ENCODE results near the gene UCKL1.

Gene UCKL1

DNA sequence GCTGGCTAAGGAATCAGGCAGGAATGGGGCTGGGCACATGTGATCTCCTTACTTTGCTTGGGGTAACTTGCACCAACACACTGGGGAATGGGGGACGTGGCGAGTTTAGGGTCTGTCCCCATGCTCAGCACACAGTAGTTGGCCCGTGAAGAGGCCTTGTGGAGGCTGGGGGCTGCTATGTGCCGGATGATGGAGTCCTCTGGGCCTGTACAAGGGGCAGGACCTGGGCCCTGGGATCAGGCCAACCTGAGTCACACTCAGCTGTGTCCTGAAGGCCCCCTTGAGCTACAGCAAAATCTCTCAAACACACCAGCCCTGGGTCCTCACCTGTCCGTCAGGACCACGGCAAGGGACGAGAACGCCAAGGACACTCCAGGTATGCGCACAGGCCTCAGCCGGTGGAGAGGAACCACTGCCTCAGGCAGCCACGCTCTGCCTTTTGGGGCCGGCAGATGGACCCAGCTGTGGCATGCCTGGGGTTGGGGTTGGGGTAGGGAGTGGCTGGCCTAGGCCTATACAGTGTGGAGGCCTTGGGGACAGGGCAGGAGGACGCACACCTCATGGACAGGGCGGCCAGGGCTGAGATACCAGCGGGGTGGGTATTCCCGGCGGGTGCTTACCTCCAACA is 11.1 kb downstream of the UCKL1 start:
- FAIRE-seq (no peak), DNase-seq (ENCODE audit: insufficient read length) (no peak)
- TF ChIP-seq TAF1 (IDR thresholded peaks at IDR 0.05; ENCODE audit: borderline replicate concordance, low read depth, low read length) (no peak), POLR2A (IDR thresholded peaks at IDR 0.05; ENCODE audit: low read depth, low read length) (no peak), POLR2AphosphoS5 (IDR thresholded peaks at IDR 0.05; ENCODE audit: low read depth, low read length) (no peak)

DNA sequence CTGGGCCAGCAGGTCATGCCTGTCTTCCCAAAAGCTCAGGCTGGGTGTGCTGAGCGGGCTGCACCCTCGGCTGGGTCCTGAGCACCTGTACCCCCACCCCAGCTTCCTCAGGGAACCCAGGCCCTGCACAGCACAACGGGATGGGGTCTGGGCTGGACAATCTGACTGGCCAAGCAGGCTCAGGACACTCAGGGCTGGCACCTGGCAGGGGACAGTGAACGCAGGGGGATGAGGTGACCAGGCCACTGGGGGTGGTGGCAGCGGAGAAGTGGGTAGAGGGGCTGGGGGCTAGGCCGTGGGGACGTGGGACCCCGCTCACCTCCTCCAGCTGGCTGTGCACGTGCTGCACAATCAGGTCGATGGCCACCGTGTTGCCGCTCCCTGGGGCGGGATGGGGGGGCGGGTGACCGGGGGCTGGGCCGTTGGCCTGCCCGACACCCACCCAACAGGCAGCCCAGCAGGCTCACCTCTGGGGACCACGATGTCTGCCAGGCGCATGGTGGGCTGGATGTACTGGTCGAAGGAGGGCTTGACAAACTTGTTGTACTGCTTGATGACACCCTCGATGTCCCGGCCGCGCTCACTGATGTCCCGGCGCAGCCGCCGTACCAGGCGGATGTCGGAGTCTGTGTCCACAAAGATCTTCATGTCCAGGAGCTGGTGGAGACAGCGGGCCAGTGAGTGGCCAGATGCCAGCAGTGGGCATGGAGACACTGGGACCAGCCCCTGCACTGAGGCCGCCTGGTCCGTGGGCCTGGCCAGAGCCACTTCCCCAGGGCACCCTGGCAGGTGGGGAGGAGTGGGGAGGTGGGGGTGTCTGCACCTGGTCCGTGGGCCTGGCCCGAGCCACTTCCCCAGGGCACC is 11.9 kb downstream of the UCKL1 start:
- DNase-seq (ENCODE audit: insufficient read length) (no peak), FAIRE-seq (no peak)
- TF ChIP-seq POLR2AphosphoS5 (IDR thresholded peaks at IDR 0.05; ENCODE audit: low read depth, low read length) (no peak), TAF1 (IDR thresholded peaks at IDR 0.05; ENCODE audit: borderline replicate concordance, low read depth, low read length) (no peak), POLR2A (IDR thresholded peaks at IDR 0.05; ENCODE audit: low read depth, low read length) (no peak)

DNA sequence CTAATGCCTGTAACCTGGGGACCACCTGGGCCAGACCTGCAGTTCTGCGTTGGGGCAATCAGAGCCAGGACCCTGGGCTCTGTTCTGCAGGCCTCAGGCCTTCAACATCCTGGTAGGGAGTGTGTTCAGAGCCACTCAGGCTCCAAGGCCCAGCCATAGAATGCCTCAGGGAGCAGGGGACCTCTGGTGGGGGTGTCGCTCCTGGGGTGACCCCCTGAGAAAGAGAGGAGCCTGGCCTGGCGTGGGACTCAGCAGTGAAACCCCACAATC is 12.5 kb downstream of the UCKL1 start:
- DNase-seq (ENCODE audit: insufficient read length) (no peak), FAIRE-seq (no peak)
- TF ChIP-seq TAF1 (IDR thresholded peaks at IDR 0.05; ENCODE audit: borderline replicate concordance, low read depth, low read length) (no peak), POLR2A (IDR thresholded peaks at IDR 0.05; ENCODE audit: low read depth, low read length) (no peak), POLR2AphosphoS5 (IDR thresholded peaks at IDR 0.05; ENCODE audit: low read depth, low read length) (no peak)

DNA sequence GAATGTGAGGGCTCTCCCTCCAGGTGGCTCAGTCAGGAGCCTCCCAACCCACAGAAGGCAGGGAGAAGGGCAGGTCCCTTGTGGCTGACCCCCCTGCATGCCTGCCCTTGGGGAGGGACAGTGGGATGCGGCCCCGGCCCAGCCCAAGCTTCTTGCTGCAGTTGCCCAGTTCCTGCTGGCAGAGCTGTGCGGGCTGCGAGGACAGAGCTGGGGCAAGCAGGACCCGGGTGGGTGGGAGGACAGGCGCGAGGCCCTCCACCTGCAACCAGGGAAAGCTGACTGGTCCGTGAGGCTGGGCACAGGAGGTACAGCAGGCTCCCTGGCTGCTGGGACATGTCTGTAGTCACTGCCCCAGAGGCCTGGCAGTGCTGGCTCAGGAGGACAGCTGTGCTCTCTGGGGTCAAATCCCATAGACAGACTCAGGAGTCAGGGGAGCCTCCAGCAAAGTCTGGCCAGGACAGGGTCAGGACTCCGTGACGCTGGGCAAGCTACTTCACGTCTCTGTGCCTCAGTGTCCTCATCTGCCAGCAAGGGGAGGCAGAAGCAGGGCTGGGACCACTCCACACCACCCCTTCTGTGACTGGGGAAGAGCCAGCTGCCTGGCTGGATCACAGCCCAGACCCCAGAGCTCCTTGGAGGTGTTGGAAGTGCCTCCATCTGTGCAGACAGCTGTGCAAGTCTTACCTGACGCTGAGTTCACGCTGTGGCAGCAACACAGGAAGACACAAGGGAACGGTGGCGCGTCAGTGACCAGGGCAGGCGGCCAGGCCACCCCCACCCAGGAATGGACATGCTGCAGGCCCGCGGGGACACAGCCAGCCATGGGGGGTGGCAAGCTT is 13.0 kb downstream of the UCKL1 start:
- no peak for DNase-seq (ENCODE audit: insufficient read length)
- no peak for FAIRE-seq
- TF ChIP-seq POLR2A (IDR thresholded peaks at IDR 0.05; ENCODE audit: low read depth, low read length) (no peak), TAF1 (IDR thresholded peaks at IDR 0.05; ENCODE audit: borderline replicate concordance, low read depth, low read length) (no peak), POLR2AphosphoS5 (IDR thresholded peaks at IDR 0.05; ENCODE audit: low read depth, low read length) (no peak)

DNA sequence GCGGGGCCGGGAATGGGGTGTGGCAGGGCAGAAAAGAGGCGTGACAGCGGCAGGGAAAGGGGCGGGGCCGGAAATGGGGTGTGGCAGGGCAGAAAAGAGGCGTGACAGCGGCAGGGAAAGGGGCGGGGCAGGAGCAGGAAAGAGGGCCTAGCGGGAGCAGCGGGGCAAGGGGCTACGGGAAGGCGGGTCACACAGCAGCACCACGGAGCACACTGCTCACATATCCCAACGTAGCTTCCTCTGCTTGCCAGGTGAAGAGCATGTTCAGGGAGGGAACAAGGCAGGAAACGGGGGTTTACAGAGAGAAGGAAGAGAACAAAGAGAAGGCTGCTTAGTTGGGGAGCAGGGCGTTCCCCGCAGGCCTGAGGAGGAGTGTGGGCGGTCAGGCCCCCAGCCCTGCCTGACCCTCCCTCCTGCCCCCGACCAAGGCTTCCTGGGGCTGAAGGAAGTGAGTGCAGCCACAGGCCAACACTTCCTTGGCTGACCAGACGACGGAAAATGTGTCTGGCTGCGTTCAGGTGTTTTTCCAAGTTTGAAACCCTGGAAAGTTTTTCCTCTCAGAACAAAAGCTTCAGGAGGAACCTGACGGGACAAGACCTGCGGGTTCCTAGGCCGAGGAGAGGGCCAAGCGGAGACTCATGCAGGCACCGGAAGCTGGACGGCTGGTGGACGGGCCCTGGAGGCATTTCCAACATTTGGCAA is 13.8 kb downstream of the UCKL1 start:
- FAIRE-seq: no peak
- TF ChIP-seq POLR2AphosphoS5 (IDR thresholded peaks at IDR 0.05; ENCODE audit: low read depth, low read length): no peak
- no peak for TF ChIP-seq POLR2A (IDR thresholded peaks at IDR 0.05; ENCODE audit: low read depth, low read length)
- no peak for TF ChIP-seq TAF1 (IDR thresholded peaks at IDR 0.05; ENCODE audit: borderline replicate concordance, low read depth, low read length)
- no peak for DNase-seq (ENCODE audit: insufficient read length)

DNA sequence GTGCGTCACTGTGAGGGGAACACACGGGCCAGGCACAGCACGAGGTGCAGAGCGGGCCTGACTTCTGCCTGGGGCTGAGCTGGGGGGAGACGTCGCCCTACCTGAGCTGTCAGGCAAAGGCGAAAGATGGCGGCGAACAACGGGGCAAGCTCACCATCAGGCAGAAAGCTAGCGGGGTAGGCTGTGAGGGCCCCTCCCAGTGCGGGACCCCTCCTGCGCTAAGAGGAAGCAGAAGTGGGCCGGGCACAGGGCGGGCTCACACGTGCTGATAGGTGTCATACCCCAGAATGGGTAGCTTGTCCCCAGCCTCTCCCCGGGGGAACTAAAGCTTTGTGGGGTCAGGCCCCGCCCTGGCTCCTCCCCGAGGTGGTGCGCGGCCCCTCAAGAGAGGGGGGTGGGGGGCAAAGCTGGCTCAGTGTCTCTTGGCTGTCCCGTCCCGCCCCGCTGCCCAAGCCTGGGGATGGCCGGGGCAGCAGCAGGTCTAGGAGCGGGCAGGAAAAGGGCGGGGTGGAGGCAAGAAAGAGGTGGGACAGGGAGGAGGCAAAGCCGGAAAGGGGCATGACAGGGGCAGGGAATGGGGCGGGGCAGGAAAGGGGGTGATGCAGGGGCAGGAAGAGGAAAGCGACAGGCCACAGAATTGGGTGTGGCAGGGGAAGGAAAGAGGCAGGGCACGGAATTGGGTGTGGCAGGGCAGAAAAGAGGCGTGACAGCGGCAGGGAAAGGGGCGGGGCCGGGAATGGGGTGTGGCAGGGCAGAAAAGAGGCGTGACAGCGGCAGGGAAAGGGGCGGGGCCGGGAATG is 14.7 kb downstream of the UCKL1 start:
- DNase-seq (ENCODE audit: insufficient read length) (no peak), FAIRE-seq (no peak)
- TF ChIP-seq POLR2A (IDR thresholded peaks at IDR 0.05; ENCODE audit: low read depth, low read length) (no peak), TAF1 (IDR thresholded peaks at IDR 0.05; ENCODE audit: borderline replicate concordance, low read depth, low read length) (no peak), POLR2AphosphoS5 (IDR thresholded peaks at IDR 0.05; ENCODE audit: low read depth, low read length) (no peak)

DNA sequence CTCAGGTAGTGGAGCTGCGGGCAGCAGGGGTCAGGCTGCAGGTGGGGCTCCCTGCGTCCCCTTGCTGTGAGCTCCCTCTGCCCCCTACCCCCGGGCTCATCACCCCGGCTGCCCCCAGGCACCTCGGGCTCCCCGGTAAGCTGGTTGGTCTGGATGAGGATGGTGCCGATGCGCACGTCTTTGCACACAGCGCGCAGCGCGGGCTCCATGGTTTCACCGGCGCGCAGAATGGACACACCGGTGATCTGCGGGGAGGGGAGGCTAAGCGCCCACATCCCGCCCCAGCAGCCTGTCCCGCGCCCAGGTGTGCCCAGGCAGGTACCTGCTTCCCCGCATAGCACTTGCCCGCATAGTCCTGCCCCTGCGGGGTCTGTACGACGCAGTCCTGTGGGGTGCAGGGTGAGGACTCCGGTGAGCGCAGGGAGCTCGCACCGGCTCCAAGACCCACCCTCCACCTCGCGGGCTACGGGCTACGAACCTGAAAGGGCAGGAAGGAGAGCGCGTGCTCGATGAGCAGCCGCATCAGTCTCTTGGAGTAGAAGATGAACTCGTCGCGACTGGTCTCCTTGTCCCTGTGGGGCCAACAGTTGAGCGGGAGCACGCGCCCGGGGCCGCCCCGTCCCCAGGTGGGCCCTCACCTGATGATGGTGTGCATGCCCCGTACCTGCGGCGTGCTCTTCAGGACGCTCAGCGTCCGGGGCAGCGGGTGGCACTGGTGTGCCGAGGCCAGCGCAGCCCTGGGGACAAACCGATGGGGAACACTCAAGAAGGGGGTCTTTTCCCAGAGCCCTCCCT is 15.5 kb downstream of the UCKL1 start:
- no peak for TF ChIP-seq TAF1 (IDR thresholded peaks at IDR 0.05; ENCODE audit: borderline replicate concordance, low read depth, low read length)
- no peak for TF ChIP-seq POLR2AphosphoS5 (IDR thresholded peaks at IDR 0.05; ENCODE audit: low read depth, low read length)
- TF ChIP-seq POLR2A (IDR thresholded peaks at IDR 0.05; ENCODE audit: low read depth, low read length): no peak
- FAIRE-seq: no peak
- no peak for DNase-seq (ENCODE audit: insufficient read length)

DNA sequence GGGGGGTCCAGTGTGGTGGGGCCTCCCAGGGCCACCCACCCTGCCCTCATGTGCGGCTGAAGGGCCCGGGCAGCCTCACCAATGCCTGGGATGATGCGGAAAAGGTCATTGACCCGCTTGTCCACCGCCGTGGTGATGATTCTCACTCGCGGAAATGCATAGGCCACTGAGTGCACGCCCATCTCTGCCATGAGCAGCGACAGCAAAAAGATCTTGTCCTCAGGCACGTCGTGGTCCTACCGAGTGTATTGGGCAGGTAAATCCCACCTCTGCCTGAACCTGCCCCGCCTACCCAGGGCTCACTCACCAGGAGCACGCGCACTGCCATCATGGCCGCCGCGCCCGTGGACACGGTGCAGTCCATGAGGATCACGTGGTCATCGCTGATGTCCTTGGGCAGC is 16.1 kb downstream of the UCKL1 start:
- FAIRE-seq (no peak), DNase-seq (ENCODE audit: insufficient read length) (no peak)
- no peak for TF ChIP-seq POLR2A (IDR thresholded peaks at IDR 0.05; ENCODE audit: low read depth, low read length)

DNA sequence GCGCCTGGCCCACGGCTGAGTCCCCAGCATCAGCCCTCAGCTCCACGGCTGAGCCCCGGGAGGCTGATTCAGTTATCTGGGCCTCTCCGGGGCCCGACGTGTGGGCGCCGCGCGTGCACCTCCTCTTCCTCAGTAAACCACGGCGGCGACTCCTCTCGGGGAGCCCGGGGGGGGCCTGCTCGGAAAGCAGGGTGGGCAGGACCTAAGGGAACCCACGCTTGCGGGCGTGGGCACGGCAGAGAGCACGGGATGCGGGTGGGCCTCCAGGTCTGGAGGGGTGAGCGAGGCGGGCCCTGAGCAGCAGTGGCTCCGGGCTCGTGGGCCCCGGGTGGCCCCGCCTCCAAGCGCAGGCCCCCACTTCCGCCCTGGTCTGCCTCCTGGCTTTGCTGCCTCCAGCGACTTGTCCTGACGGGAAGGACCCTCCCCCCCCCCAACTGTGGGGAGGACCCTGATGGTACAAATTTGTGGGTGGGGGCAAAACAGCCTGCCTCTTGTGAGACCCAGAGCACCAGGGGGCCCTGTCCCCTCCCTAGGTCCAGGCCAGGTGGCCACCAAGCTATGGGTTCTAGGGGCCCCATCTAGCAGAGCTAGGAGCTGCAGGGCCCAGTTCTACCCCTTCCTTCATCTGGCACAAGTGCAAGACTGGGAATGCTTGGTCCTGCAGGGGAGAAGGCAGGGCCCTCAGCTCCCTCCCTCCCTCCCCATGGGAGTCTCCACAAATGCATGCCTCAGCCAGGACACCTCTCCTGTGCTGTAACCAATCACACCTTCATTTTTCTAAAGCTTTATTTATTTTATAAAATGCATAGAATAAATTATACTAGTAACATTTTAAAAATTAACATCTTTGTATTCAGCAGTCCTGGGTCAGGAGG is 16.9 kb downstream of the UCKL1 start:
- DNase-seq (ENCODE audit: insufficient read length) (no peak), FAIRE-seq (no peak)
- TF ChIP-seq TAF1 (IDR thresholded peaks at IDR 0.05; ENCODE audit: borderline replicate concordance, low read depth, low read length): no peak
- no peak for TF ChIP-seq POLR2AphosphoS5 (IDR thresholded peaks at IDR 0.05; ENCODE audit: low read depth, low read length)

All from GM12892 (cell line).